ENCODE measurements around the gene CYTH3. TPM values are rescaled to one million over a fixed set of nuclear protein-coding genes. Genes with fewer than 3 reads are reported as not detected.

CYTH3 gene
- total and polyA plus RNA-seq, 2 of the 4 experiments (the other 2 are of a cell fraction) = 14.2 to 34.8 TPM

GRCh38 chr7:6155596-6155995 is 116.8 kb downstream of the CYTH3 start:
- Histone ChIP-seq H3K56ac (ENCODE audit: extremely low read depth, insufficient read depth, low read length) (no peak overlapping the region), H2BK120ac (ENCODE audit: low read depth, low read length) (no peak overlapping the region), H2AK9ac (replicated peaks; ENCODE audit: low read depth, low read length, poor library complexity) (no peak overlapping the region), H3K4ac (ENCODE audit: low read depth, low read length) (no peak overlapping the region), H2AK5ac (ENCODE audit: low read depth, low read length) (no peak overlapping the region), H2BK20ac (ENCODE audit: low read depth, low read length) (no peak overlapping the region), H4K91ac (ENCODE audit: insufficient read depth, low read depth, low read length) (no peak overlapping the region), H3K4me3 (ENCODE audit: insufficient read depth, low read depth, low read length) (no peak overlapping the region), H3K23ac (ENCODE audit: low read depth, low read length) (no peak overlapping the region), H3K27ac (ENCODE audit: insufficient read depth, low read length) (no peak overlapping the region), H3K79me1 (ENCODE audit: low read depth in 1 of 2, low read length in 2 of 2) (peaks cover 7 to 21% of the 10 kb centered on the region in 2 experiments), H3K4me1 (ENCODE audit: control insufficient read depth, insufficient read depth, low read length) (peaks cover 1% of the 10 kb centered on the region), H2AFZ (replicated peaks; ENCODE audit: low read length, poor library complexity) (no peak overlapping the region), H4K8ac (ENCODE audit: low read depth in 2 of 2, low read length in 2 of 2) (no peak overlapping the region), H3K9ac (ENCODE audit: low read depth, low read length) (no peak overlapping the region), H4K5ac (ENCODE audit: low read depth, low read length) (no peak overlapping the region), H3K9me1 (ENCODE audit: insufficient read depth, low read length) (no peaks in the 10 kb centered on the region), H3K36me3 (ENCODE audit: control insufficient read depth, insufficient read depth, low read length) (peaks cover 67% of the 10 kb centered on the region), H2BK5ac (ENCODE audit: low read depth, low read length, poor library complexity, severe bottlenecking) (no peak overlapping the region), H3K14ac (replicated peaks; ENCODE audit: low read depth, low read length) (no peak overlapping the region), H3K27me3 (ENCODE audit: control insufficient read depth, insufficient read depth, low read length) (no peaks in the 10 kb centered on the region), H3K4me2 (ENCODE audit: low read depth, low read length) (no peak overlapping the region), H2BK15ac (ENCODE audit: low read depth, low read length) (no peak overlapping the region), H3K9me3 (ENCODE audit: control insufficient read depth, insufficient read depth, low read length) (no peaks in the 10 kb centered on the region), H4K20me1 (ENCODE audit: insufficient read depth, low read length) (no peaks in the 10 kb centered on the region; the same call in 1 of the 2 replicates), H3K18ac (ENCODE audit: low read depth, low read length) (no peak overlapping the region)
- TF ChIP-seq RCOR1 (IDR thresholded peaks at IDR 0.05; ENCODE audit: insufficient replicate concordance, low read length) (no peak), MAZ (IDR thresholded peaks at IDR 0.05; ENCODE audit: borderline replicate concordance, low read depth, low read length) (no peak), RAD21 (IDR thresholded peaks at IDR 0.05; ENCODE audit: low read length) (no peak), MAFK (IDR thresholded peaks at IDR 0.05; ENCODE audit: low read depth, low read length) (no peak), ELK1 (IDR thresholded peaks at IDR 0.05; ENCODE audit: borderline replicate concordance, low read depth, low read length) (no peak), CEBPB (IDR thresholded peaks at IDR 0.05; ENCODE audit: low read depth, low read length) (no peak)
- TF ChIP-seq, protein P1, sequence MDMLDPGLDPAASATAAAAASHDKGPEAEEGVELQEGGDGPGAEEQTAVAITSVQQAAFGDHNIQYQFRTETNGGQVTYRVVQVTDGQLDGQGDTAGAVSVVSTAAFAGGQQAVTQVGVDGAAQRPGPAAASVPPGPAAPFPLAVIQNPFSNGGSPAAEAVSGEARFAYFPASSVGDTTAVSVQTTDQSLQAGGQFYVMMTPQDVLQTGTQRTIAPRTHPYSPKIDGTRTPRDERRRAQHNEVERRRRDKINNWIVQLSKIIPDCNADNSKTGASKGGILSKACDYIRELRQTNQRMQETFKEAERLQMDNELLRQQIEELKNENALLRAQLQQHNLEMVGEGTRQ (IDR thresholded peaks at IDR 0.05; ENCODE audit: low read depth, low read length) = no peak
- no CpG with 5 or more reads among the region's 11 CpGs for WGBS, 2 experiments (ENCODE audit: extremely low coverage in 2 of 2, insufficient read length in 1 of 2)
- ChIA-PET CTCF (no interaction called here), POLR2A (ENCODE audit: unreplicated experiment) (no interaction called here)
- dilution Hi-C loops (cut with HindIII; ENCODE audit: low sequenced_read_pairs, unreplicated experiment) = no loop called here
- no TSS peak for BruUV-seq (replicated peaks)
- ATAC-seq (ENCODE audit: low read depth) = no peak
- no peak for DNase-seq
- intact Hi-C loops (cut with micrococcal nuclease) = loop anchor here (10.0 kb wide), 1 partner anchor 279 kb away; no protein-coding TSS in a partner anchor
- in situ Hi-C loops (cut with MboI; ENCODE audit: low sequenced_read_pairs) = no loop called here
